Stomach smooth muscle (tissue), 2 donors: ENCODE measurements around the gene KAZN.

Experiments used
- H3K27ac ChIP-seq: one replicate; pipeline ENCODE4 v1.7.0; 2013; ENCODE audit warnings: mild to moderate bottlenecking, low read length, inconsistent platforms
- H3K27me3 ChIP-seq, 2 donors: one replicate each; pipeline ENCODE4 v1.7.0; 2013; ENCODE audit warnings: low read length in 2 of 2; ENCODE audit not compliant: insufficient read depth in 2 of 2, control insufficient read depth in 1 of 2
- H3K36me3 ChIP-seq, 2 donors: one replicate each; pipeline ENCODE4 v1.7.0; 2013; ENCODE audit warnings: low read length in 2 of 2; ENCODE audit not compliant: control insufficient read depth in 2 of 2, insufficient read depth in 2 of 2
- H3K4me1 ChIP-seq: one replicate; pipeline ENCODE4 v1.7.0; 2013; ENCODE audit warnings: low read length; ENCODE audit not compliant: control insufficient read depth, insufficient read depth
- H3K4me3 ChIP-seq, 2 donors: one replicate each; pipeline ENCODE4 v1.7.0; 2013; ENCODE audit warnings: low read length in 2 of 2
- H3K9ac ChIP-seq, 2 donors: one replicate each; pipeline ENCODE4 v1.7.0; 2013; ENCODE audit warnings: low read length in 2 of 2, mild to moderate bottlenecking in 1 of 2
- H3K9me3 ChIP-seq, 2 donors: one replicate each; pipeline ENCODE4 v1.7.0; 2013; ENCODE audit warnings: low read length in 2 of 2; ENCODE audit not compliant: control insufficient read depth in 2 of 2
- donor health status: healthy.
- donor health status: Pancreatic carcinoma.

KAZN gene

GRCh38 chr1:14871218-14871970, 272.9 kb downstream of the KAZN start:
- no peak overlapping the region for H3K9ac ChIP-seq
- H3K4me1 ChIP-seq = no peaks in the 10 kb centered on the region
- no peak overlapping the region for H3K27ac ChIP-seq
- H3K9me3 ChIP-seq = no peaks in the 10 kb centered on the region
- H3K27me3 ChIP-seq = peaks cover 4 to 8% of the 10 kb centered on the region in 2 donors
- no peaks in the 10 kb centered on the region for H3K36me3 ChIP-seq
- H3K4me3 ChIP-seq = no peak overlapping the region

GRCh38 chr1:14872762-14873161, 274.3 kb downstream of the KAZN start:
- H3K27ac ChIP-seq = no peak overlapping the region
- no peak overlapping the region for H3K9ac ChIP-seq
- no peak overlapping the region for H3K4me3 ChIP-seq
- H3K9me3 ChIP-seq = no peaks in the 10 kb centered on the region
- no peaks in the 10 kb centered on the region for H3K4me1 ChIP-seq
- no peaks in the 10 kb centered on the region for H3K36me3 ChIP-seq
- H3K27me3 ChIP-seq = peaks cover 5 to 6% of the 10 kb centered on the region in 2 donors

- H3K36me3 ChIP-seq = no peaks in the 10 kb centered on the region
- no peak overlapping the region for H3K9ac ChIP-seq
- no peak overlapping the region for H3K27ac ChIP-seq
- no peaks in the 10 kb centered on the region for H3K9me3 ChIP-seq
- H3K4me3 ChIP-seq = no peak overlapping the region
- H3K27me3 ChIP-seq = peaks cover 6% of the 10 kb centered on the region in 2 donors
- no peaks in the 10 kb centered on the region for H3K4me1 ChIP-seq
Observed at GRCh38 chr1:14873677-14874076, 275.2 kb downstream of the KAZN start.

GRCh38 chr1:14875524-14876509, 277.3 kb downstream of the KAZN start:
- Histone ChIP-seq H3K9me3 (no peaks in the 10 kb centered on the region), H3K4me1 (no peaks in the 10 kb centered on the region), H3K4me3 (no peak overlapping the region), H3K27ac (no peak overlapping the region), H3K9ac (no peak overlapping the region), H3K27me3 (peaks cover 6% of the 10 kb centered on the region in 2 donors), H3K36me3 (no peaks in the 10 kb centered on the region)

- H3K4me3 ChIP-seq = no peak overlapping the region
- no peaks in the 10 kb centered on the region for H3K36me3 ChIP-seq
- H3K27me3 ChIP-seq = peaks cover 6% of the 10 kb centered on the region in 2 donors
- H3K9ac ChIP-seq = no peak overlapping the region
- no peaks in the 10 kb centered on the region for H3K4me1 ChIP-seq
- no peaks in the 10 kb centered on the region for H3K9me3 ChIP-seq
- H3K27ac ChIP-seq = no peak overlapping the region
Observed at GRCh38 chr1:14876747-14877146, 278.3 kb downstream of the KAZN start.

- Histone ChIP-seq H3K4me3 (no peak overlapping the region), H3K27me3 (peaks cover 6% of the 10 kb centered on the region in 2 donors), H3K9ac (no peak overlapping the region), H3K9me3 (no peaks in the 10 kb centered on the region), H3K36me3 (no peaks in the 10 kb centered on the region), H3K4me1 (no peaks in the 10 kb centered on the region), H3K27ac (no peak overlapping the region)
Observed at GRCh38 chr1:14877224-14877623, 278.7 kb downstream of the KAZN start.

GRCh38 chr1:14878124-14878523, 279.6 kb downstream of the KAZN start:
- H3K9me3 ChIP-seq = no peaks in the 10 kb centered on the region
- H3K4me1 ChIP-seq = no peaks in the 10 kb centered on the region
- H3K9ac ChIP-seq = no peak overlapping the region
- H3K27ac ChIP-seq = no peak overlapping the region
- H3K4me3 ChIP-seq = no peak overlapping the region
- H3K27me3 ChIP-seq = peaks cover 6% of the 10 kb centered on the region in 2 donors
- no peaks in the 10 kb centered on the region for H3K36me3 ChIP-seq

- H3K9ac ChIP-seq = no peak overlapping the region
- H3K9me3 ChIP-seq = no peaks in the 10 kb centered on the region
- peaks cover 6% of the 10 kb centered on the region in 2 donors for H3K27me3 ChIP-seq
- H3K36me3 ChIP-seq = no peaks in the 10 kb centered on the region
- no peak overlapping the region for H3K4me3 ChIP-seq
- no peak overlapping the region for H3K27ac ChIP-seq
- no peaks in the 10 kb centered on the region for H3K4me1 ChIP-seq
Observed at GRCh38 chr1:14878951-14879350, 280.5 kb downstream of the KAZN start.

GRCh38 chr1:14880456-14881316, 282.2 kb downstream of the KAZN start:
- Histone ChIP-seq H3K4me3 (no peak overlapping the region), H3K27ac (no peak overlapping the region), H3K4me1 (no peaks in the 10 kb centered on the region), H3K9ac (no peak overlapping the region), H3K27me3 (peaks cover 4 to 6% of the 10 kb centered on the region in 2 donors), H3K9me3 (no peaks in the 10 kb centered on the region), H3K36me3 (no peaks in the 10 kb centered on the region)
